NCI-H1417 treated with DMSO at 0.1 percent for 48 hours (cell line): Measurements from ENCODE around the gene ACD.

Source experiments
- DNase-seq: peaks from one replicate; lab custom pipeline; 2025; lab: John Stamatoyannopoulos, UW

The ACD gene

DNA sequence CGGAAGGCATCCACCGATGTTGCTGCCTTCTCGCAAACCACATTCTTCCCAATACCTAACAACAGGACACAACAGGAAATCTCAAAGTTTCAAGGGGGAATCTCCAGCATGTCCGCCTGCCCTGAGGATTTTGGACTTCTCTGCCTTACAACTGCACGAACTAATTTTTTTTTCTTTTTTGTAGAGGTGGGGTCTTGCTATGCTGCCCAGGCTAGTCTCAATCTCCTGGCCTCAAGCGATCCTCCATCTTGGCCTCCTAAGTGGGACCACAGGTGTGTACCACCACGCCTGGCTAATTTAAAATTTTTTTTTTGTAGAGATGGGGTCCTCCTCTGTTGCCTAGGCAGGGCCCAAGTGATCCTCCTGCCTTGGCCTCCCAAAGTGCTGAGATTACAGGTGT is 15.9 kb upstream of the ACD start:
- DNase-seq = no peak

GRCh38 chr16:67675579-67675935 is 15.5 kb upstream of the ACD start:
- DNase-seq = no peak

GRCh38 chr16:67674851-67675578 is 15.0 kb upstream of the ACD start:
- DNase-seq = no peak

DNA sequence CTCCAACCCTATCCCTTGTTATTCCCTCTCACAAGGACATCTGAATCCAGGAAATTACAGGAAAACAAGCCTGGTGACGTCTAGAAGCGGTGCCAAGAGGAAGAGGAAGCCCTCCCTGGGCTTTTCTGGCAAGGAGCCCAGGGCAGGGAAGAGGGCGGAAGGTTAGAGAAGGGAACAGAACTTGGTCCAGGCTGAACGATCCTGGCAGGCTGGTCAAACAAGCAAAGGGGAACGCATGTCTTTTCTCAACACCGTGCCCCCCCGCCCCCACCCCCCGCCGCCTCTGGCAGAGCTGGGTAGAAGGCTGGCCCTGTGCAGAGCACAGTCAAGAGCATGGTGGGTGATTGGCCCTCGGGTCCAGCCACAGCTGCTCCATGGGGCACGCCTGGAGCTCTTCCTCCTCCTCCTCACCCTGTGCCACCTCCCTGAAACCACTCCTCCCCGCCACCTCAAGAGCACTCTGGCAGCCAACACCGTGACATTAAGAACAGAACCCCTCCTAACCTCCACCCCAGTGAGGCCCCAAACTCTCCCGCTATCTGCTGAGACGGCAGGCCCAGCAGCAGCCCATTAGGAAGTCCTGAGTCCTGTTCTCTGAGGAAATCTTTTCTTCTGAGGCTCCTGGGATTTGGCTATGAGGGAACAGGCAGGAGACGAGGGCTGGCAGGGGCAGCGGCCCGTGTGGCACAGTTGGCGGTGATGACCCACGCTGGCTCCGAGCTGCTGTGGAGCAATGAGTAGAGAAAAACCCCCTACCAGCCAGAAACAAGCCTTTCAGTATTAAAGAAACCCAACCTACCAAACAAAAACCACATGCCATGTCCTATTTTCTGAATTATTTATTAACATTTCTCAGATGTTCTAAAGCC is 13.9 kb upstream of the ACD start:
- DNase-seq = no peak

GRCh38 chr16:67672739-67673662 is 12.9 kb upstream of the ACD start:
- no peak for DNase-seq

DNA sequence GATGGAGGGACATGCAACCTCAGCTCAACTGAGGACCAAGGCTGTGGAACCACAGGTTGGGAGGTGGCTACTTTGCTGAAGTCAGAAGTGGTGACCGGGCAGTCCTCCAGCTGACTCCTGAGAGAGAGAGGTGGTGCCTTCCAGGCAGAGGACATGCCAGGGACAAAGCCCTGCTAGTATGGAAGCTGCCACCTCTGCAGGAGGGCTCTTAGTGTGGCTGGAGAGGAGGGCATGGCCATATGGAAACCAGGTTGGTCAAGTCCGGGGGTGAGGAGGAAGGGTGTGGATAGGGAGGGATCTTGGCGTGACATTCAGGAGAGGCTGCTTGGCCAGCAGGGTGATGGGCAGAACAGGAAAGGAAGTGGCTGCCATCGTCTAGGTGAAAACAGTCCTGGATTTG is 12.2 kb upstream of the ACD start:
- DNase-seq = no peak

DNA sequence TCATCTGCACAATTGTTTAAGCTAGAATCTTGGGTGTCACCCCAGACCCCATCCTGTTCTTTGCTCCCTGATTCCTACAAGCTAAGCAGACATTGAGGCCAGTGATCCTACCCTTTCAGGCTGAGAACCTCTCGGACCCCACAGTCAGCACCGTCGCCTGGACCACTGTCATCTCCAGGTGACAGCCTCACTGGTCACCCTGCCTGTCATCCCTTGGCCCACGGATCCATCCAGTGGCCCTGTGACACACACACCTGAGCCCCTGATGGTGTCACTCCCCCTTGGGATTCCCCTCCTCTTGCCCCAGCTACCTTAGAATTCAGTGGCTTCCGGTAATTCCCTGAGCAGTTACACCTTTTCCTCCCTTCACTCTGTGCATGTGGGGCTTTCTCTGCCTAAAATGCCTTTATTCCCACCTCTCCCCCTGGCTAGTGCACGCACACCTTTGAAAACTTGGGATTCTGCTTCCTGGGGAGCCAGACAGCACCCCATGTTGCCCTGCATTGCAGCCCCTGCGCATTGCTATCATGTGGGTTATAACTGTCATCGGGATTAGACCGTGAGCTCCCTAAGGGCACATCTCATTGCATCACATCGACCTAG is 9.5 kb upstream of the ACD start:
- DNase-seq = no peak

GRCh38 chr16:67668495-67669157 is 8.6 kb upstream of the ACD start:
- no peak for DNase-seq

DNA sequence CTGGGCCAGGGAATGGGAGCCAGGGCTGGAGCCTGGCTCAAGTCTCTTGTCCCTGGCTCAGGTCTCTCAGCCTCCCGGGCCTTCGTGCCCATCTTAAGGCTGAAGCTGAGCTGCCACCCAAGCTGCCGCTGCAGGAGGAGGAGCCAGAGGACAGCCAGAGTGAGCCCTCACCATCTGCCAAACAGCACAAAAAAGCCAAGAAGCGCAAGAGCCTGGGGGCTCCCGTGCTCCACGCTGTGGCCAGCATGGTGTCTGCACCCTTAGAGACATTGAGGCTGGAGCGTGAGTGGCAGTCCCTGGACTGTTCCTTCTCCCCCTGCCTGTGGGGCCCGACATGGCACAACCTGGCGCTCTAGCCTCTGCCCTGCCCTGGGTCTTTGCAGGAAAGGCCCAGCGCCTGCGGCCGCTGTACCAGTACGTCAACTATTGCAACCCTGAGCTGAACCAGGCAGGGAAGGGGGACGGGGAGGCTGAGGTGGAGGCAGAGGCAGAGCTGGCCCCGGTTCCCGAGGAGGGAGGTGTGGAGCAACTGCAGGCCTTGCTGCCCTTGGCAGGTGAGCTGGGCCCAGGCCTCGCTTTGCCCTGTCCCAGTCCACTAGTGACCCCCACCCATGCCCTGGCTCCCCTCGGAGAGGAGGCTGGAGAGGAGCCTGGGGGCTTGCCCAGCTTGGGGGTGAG is 7.9 kb upstream of the ACD start:
- no peak for DNase-seq

DNA sequence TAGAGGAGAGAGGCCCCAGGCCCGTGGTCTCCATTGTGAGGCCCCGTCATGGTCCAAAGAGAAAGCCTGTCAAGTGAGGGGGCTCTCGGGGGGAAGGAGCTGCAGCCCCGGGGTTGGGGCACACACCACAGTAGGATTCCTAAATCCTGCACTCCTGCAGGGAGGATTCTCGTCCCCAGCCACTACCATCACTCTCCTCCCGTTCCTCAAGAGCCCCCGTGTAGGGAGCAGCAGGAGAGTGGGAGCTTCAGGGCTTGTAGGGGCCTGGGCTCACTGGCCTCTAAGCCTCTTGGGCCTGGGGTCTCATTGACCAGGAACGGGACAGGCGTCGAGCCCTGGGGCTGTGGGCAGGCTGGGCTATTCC is 7.4 kb upstream of the ACD start:
- DNase-seq = no peak

GRCh38 chr16:67666559-67667452 is 6.7 kb upstream of the ACD start, which contains the start of the genes C16orf86 and ENKD1:
C16orf86 (plus strand) TSS chr16:67666814; CDS start chr16:67666971, 157 bp downstream.
ENKD1 (minus strand) TSS chr16:67666750; CDS start chr16:67666442, 308 bp downstream.
- DNase-seq = no peak

GRCh38 chr16:67666032-67666551 is 6.0 kb upstream of the ACD start:
- DNase-seq = no peak

- DNase-seq = no peak
These were observed 5.5 kb upstream of the ACD start for GRCh38 chr16:67665598-67665997.

DNA sequence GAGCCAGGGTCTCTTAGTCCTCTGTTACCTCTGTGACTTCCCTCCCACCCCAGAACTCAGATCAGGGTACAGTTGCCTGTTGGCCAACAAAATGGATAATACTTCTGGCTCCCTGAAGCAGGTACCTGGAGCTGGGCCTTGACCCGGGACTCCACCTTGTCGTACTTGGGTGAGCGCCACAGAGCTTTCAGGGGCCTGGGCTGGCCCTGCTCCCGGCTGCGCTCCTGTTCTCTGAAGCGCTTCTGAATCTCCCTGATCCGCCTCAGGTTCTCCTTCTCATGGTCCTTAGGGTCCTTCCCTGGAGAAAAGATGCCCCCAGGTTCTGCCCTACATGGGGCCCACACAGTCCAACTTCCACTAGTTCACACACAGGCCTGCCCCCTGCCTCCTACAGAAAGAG is 4.8 kb upstream of the ACD start:
- DNase-seq = no peak

DNA sequence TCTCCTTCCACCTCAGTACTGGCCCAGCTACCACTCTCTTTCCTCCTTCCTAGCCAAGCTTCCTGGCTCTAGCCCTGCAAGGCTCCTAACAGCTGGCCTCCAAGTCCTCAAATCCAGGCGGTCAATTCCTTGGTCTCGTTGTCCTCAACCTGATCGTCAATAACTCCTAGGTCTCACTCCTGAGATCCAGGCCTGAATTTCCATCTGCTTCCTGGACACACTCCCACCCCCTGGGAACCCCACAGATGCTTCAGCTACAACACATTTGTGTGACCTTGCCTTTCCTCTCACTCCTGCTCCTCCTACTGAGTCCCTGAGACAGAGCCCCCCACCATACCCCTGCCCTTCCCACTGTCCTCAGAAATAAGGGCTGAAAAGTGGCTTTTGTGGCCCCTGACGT is 4.2 kb upstream of the ACD start:
- no peak for DNase-seq

GRCh38 chr16:67663877-67664222 is 3.8 kb upstream of the ACD start:
- no peak for DNase-seq

- no peak for DNase-seq
These were observed 3.3 kb upstream of the ACD start for GRCh38 chr16:67663151-67663876.

DNA sequence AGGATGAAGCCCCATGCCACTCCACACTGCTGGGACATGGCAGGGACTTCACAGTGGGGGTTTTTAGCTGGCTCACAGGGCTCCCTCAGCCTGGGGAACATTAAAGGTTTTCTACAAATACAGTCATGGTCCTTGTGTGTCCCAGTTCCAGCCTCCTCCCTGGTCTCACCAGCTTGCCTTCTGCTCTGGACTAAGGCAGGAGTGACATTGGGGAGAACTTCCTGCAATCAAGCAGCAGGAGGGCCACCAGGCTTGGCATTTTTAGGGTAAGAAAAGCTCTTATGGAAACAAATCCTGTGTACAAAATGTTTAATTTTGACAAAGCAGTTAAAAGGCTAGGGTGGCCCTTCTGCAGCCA is 2.6 kb upstream of the ACD start:
- no peak for DNase-seq
